Lower leg skin (tissue), 4 donors: ENCODE results near the gene RNF8. TPM values are rescaled to one million over a fixed set of nuclear protein-coding genes. Genes with fewer than 3 reads are reported as not detected.

ENCODE experiments used
- DNase-seq, 2 donors: peaks; one replicate each; pipeline ENCODE4 v3.0.0-alpha.2; 2019; ENCODE audit warnings: low spot score in 2 of 2
- H3K4me3 ChIP-seq: fragments of 200-600 bp; sonication (generic); 2 replicates; pipeline ENCODE4 v1.5.1; 2017; ENCODE audit warnings: mild to moderate bottlenecking, low read depth; ENCODE audit not compliant: poor library complexity, severe bottlenecking
- CTCF ChIP-seq, 3 donors: fragments of 450-650 bp; IDR thresholded peaks; one replicate each; pipeline ENCODE4 v1.5.1; 2016; ENCODE audit warnings: antibody characterized with exemption in 3 of 3, mild to moderate bottlenecking in 3 of 3, moderate library complexity in 2 of 3
- POLR2A ChIP-seq, 2 donors: fragments of 450-650 bp; IDR thresholded peaks; one replicate each; pipeline ENCODE4 v1.6.1; 2016 to 2017; ENCODE audit warnings: antibody characterized with exemption in 2 of 2, mild to moderate bottlenecking in 1 of 2, moderate library complexity in 1 of 2
- WGBS, 2 donors: methylation state at CpG; one replicate each; pipeline ENCODE4 v1.1.5; 2018; 5-methylcytosine and 5-hydroxymethylcytosine counted together
- intact Hi-C: fragments of 100-400 bp; cut with DNase I; formaldehyde crosslinking; loops from one replicate; pipeline ENCODE4 v1.15.0; 2023; ENCODE audit warnings: low total_unique reads
- total RNA-seq, 4 donors: library from RNA; depleted of rRNA; stranded (reverse); fragments of >200 nt; gene quantifications; one replicate each; pipeline ENCODE4 v1.1.0, GENCODE V29; 2016

Gene RNF8
- total RNA-seq, 4 donors from 2014 or later, result 7.1 to 16.2 (median 12.9) TPM

GRCh38 chr6:37309046-37309445 is 44.7 kb upstream of the RNF8 start:
- H3K4me3 ChIP-seq, result no peak overlapping the region
- DNase-seq, result no peak
- intact Hi-C loops, result no loop called here
- no peak for TF ChIP-seq POLR2A (IDR thresholded peaks at IDR 0.05)
- TF ChIP-seq CTCF (IDR thresholded peaks at IDR 0.05), result no peak
- WGBS, 2 donors, result 89% methylated on average over 1 of the region's 1 CpG

- no peak overlapping the region for H3K4me3 ChIP-seq
- DNase-seq, result no peak
- TF ChIP-seq POLR2A (IDR thresholded peaks at IDR 0.05) (no peak), CTCF (IDR thresholded peaks at IDR 0.05) (no peak)
- WGBS, 2 donors, result 66 to 95% methylated on average over 3 of the region's 3 CpGs
- intact Hi-C loops, result no loop called here
Observed at GRCh38 chr6:37309692-37310091, 44.1 kb upstream of the RNF8 start.

- DNase-seq, result no peak
- intact Hi-C loops, result no loop called here
- TF ChIP-seq CTCF (IDR thresholded peaks at IDR 0.05) (no peak), POLR2A (IDR thresholded peaks at IDR 0.05) (no peak)
- no peak overlapping the region for H3K4me3 ChIP-seq
- WGBS, 2 donors, result 93 to 94% methylated on average over 3 of the region's 3 CpGs
Observed at GRCh38 chr6:37310966-37311365, 42.8 kb upstream of the RNF8 start.

GRCh38 chr6:37311741-37312473 is 41.9 kb upstream of the RNF8 start:
- WGBS, 2 donors, result 95 to 97% methylated on average over 2 of the region's 2 CpGs
- TF ChIP-seq CTCF (IDR thresholded peaks at IDR 0.05) (no peak), POLR2A (IDR thresholded peaks at IDR 0.05) (no peak)
- intact Hi-C loops, result no loop called here
- no peak for DNase-seq
- H3K4me3 ChIP-seq, result no peak overlapping the region

GRCh38 chr6:37313723-37314486 is 39.9 kb upstream of the RNF8 start:
- no peak for DNase-seq
- TF ChIP-seq CTCF (IDR thresholded peaks at IDR 0.05), result no peak
- TF ChIP-seq POLR2A (IDR thresholded peaks at IDR 0.05), result no peak
- H3K4me3 ChIP-seq, result no peak overlapping the region
- 91 to 92% methylated on average over 13 of the region's 13 CpGs for WGBS, 2 donors
- intact Hi-C loops, result no loop called here
